ENCODE results near the gene LRRC4C.
"Not testable (repeated sequence)": the region's sequence is repeated elsewhere in the genome, so short reads cannot be mapped to it uniquely, and the experiment has no call there.

The LRRC4C gene

GRCh38 chr11:41045266-41045665 is 414.2 kb downstream of the LRRC4C start:
- TF ChIP-seq CTCF (IDR thresholded peaks at IDR 0.05; ENCODE audit: low read depth, low read length), result no peak
- H3K4me3 ChIP-seq (ENCODE audit: low read depth, low read length), result no peak overlapping the region

GRCh38 chr11:41044747-41045146 is 414.7 kb downstream of the LRRC4C start:
- TF ChIP-seq CTCF (IDR thresholded peaks at IDR 0.05; ENCODE audit: low read depth, low read length), result no peak
- no peak overlapping the region for H3K4me3 ChIP-seq (ENCODE audit: low read depth, low read length)

- H3K4me3 ChIP-seq (ENCODE audit: low read depth, low read length), result no peak overlapping the region
- no peak for TF ChIP-seq CTCF (IDR thresholded peaks at IDR 0.05; ENCODE audit: low read depth, low read length)
These were observed 416.8 kb downstream of the LRRC4C start for GRCh38 chr11:41042688-41043087.

GRCh38 chr11:41040474-41040873 is 419.0 kb downstream of the LRRC4C start:
- no peak for TF ChIP-seq CTCF (IDR thresholded peaks at IDR 0.05; ENCODE audit: low read depth, low read length)
- H3K4me3 ChIP-seq (ENCODE audit: low read depth, low read length), result no peak overlapping the region

- no peak overlapping the region for H3K4me3 ChIP-seq (ENCODE audit: low read depth, low read length)
- TF ChIP-seq CTCF (IDR thresholded peaks at IDR 0.05; ENCODE audit: low read depth, low read length), result no peak
These were observed 419.9 kb downstream of the LRRC4C start for GRCh38 chr11:41039592-41039991.

- no peak overlapping the region for H3K4me3 ChIP-seq (ENCODE audit: low read depth, low read length)
- TF ChIP-seq CTCF (IDR thresholded peaks at IDR 0.05; ENCODE audit: low read depth, low read length), result no peak
These were observed 427.8 kb downstream of the LRRC4C start for GRCh38 chr11:41031551-41032060.

GRCh38 chr11:41020259-41020658 is 439.2 kb downstream of the LRRC4C start:
- TF ChIP-seq CTCF (IDR thresholded peaks at IDR 0.05; ENCODE audit: low read depth, low read length), result no peak
- H3K4me3 ChIP-seq (ENCODE audit: low read depth, low read length), result no peak overlapping the region

- H3K4me3 ChIP-seq (ENCODE audit: low read depth, low read length), result not testable (repeated sequence)
These were observed 439.8 kb downstream of the LRRC4C start for GRCh38 chr11:41019666-41020065.

Data from WI38 (cell line).